Parathyroid adenoma (tissue), 2 donors: ENCODE results near the gene ABCF3.

ENCODE experiments used
- H2AFZ ChIP-seq: fragments of 300-600 bp; sonication (generic); one replicate; pipeline ENCODE4 v1.7.0; 2017; ENCODE audit warnings: antibody characterized with exemption, mild to moderate bottlenecking
- H3K27ac ChIP-seq: fragments of 300-600 bp; sonication (generic); one replicate; pipeline ENCODE4 v1.7.0; 2017
- H3K27me3 ChIP-seq: fragments of 300-600 bp; sonication (generic); one replicate; pipeline ENCODE4 v1.7.0; 2017; ENCODE audit warnings: low read length; ENCODE audit not compliant: control insufficient read depth, insufficient read depth
- H3K36me3 ChIP-seq: fragments of 300-600 bp; sonication (generic); one replicate; pipeline ENCODE4 v1.7.0; 2017; ENCODE audit warnings: low read length; ENCODE audit not compliant: control insufficient read depth, insufficient read depth
- H3K4me1 ChIP-seq: fragments of 300-600 bp; sonication (generic); one replicate; pipeline ENCODE4 v1.7.0; 2017; ENCODE audit warnings: control low read depth
- H3K4me2 ChIP-seq: fragments of 300-600 bp; sonication (generic); one replicate; pipeline ENCODE4 v1.7.0; 2017; ENCODE audit warnings: low read length
- H3K4me3 ChIP-seq: fragments of 300-600 bp; sonication (generic); one replicate; pipeline ENCODE4 v1.7.0; 2017; ENCODE audit warnings: low read depth, low read length
- H3K79me2 ChIP-seq: fragments of 300-600 bp; sonication (generic); one replicate; pipeline ENCODE4 v1.7.0; 2017; ENCODE audit warnings: control low read depth
- H3K9ac ChIP-seq: fragments of 300-600 bp; sonication (generic); one replicate; pipeline ENCODE4 v1.7.0; 2017; ENCODE audit warnings: mild to moderate bottlenecking
- H3K9me3 ChIP-seq: fragments of 300-600 bp; sonication (generic); one replicate; pipeline ENCODE4 v1.7.0; 2017; ENCODE audit warnings: low read length; ENCODE audit not compliant: control insufficient read depth
- CTCF ChIP-seq: fragments of 300-600 bp; sonication (generic); IDR thresholded peaks from one replicate; pipeline ENCODE4 v1.7.0; 2017; ENCODE audit warnings: antibody characterized with exemption, mild to moderate bottlenecking
- donor health status: primary hyperparathyroidism.

Gene ABCF3

GRCh38 chr3:184154885-184155643 is 30.9 kb upstream of the ABCF3 start, which contains the start of gene DVL3:
DVL3 (plus strand) TSS chr3:184155377; CDS start chr3:184155636, 259 bp downstream.
- peaks cover 32% of the 10 kb centered on the region for H3K79me2 ChIP-seq
- no peak for TF ChIP-seq CTCF
- H3K4me2 ChIP-seq = peak within 1 kb of the TSS; percentile 96
- H3K27ac ChIP-seq = peak within 1 kb of the TSS; percentile 72
- peak within 1 kb of the TSS; percentile 93 for H3K4me3 ChIP-seq
- H3K9me3 ChIP-seq = no peaks in the 10 kb centered on the region
- H3K9ac ChIP-seq = peak within 1 kb of the TSS; percentile 78
- H3K4me1 ChIP-seq = peaks cover 12% of the 10 kb centered on the region
- H2AFZ ChIP-seq = peak within 1 kb of the TSS; percentile 98
- no peaks in the 10 kb centered on the region for H3K36me3 ChIP-seq
- H3K27me3 ChIP-seq = no peaks in the 10 kb centered on the region

- TF ChIP-seq CTCF = no peak
- no peaks in the 10 kb centered on the region for H3K27me3 ChIP-seq
- H3K4me3 ChIP-seq = peak overlapping the region; percentile 93
- H3K9me3 ChIP-seq = no peaks in the 10 kb centered on the region
- H3K36me3 ChIP-seq = no peaks in the 10 kb centered on the region
- peak overlapping the region; percentile 68 for H3K27ac ChIP-seq
- H3K4me2 ChIP-seq = peak overlapping the region; percentile 96
- H2AFZ ChIP-seq = peak overlapping the region; percentile 69
- peaks cover 17% of the 10 kb centered on the region for H3K4me1 ChIP-seq
- H3K79me2 ChIP-seq = peaks cover 41% of the 10 kb centered on the region
- peak overlapping the region; percentile 78 for H3K9ac ChIP-seq
Measured at GRCh38 chr3:184155644-184156521, 30.1 kb upstream of the ABCF3 start.

- H3K4me2 ChIP-seq = peak overlapping the region; percentile 96
- TF ChIP-seq CTCF = no peak
- peaks cover 18% of the 10 kb centered on the region for H3K4me1 ChIP-seq
- H3K79me2 ChIP-seq = peaks cover 47% of the 10 kb centered on the region
- no peaks in the 10 kb centered on the region for H3K36me3 ChIP-seq
- H3K27ac ChIP-seq = peak overlapping the region; percentile 68
- no peaks in the 10 kb centered on the region for H3K9me3 ChIP-seq
- H3K4me3 ChIP-seq = peak overlapping the region; percentile 93
- H2AFZ ChIP-seq = peak overlapping the region; percentile 69
- no peaks in the 10 kb centered on the region for H3K27me3 ChIP-seq
- H3K9ac ChIP-seq = no peak overlapping the region
Measured at GRCh38 chr3:184156522-184156955, 29.5 kb upstream of the ABCF3 start.

- H3K4me1 ChIP-seq = peaks cover 18% of the 10 kb centered on the region
- H3K36me3 ChIP-seq = no peaks in the 10 kb centered on the region
- no peaks in the 10 kb centered on the region for H3K27me3 ChIP-seq
- no peak overlapping the region for H3K9ac ChIP-seq
- H2AFZ ChIP-seq = no peak overlapping the region
- H3K4me3 ChIP-seq = peak overlapping the region; percentile 93
- peaks cover 53% of the 10 kb centered on the region for H3K79me2 ChIP-seq
- peak overlapping the region; percentile 96 for H3K4me2 ChIP-seq
- peak overlapping the region; percentile 68 for H3K27ac ChIP-seq
- no peaks in the 10 kb centered on the region for H3K9me3 ChIP-seq
- no peak for TF ChIP-seq CTCF
Measured at GRCh38 chr3:184157206-184157605, 28.8 kb upstream of the ABCF3 start.
